GM21381 (cell line): ENCODE data around the gene SLC41A1.
A peak's percentile ranks its signal among the peaks of the same experiment; 100 is the strongest.

Experiments
- ATAC-seq: cut with Tn5 transposase; IDR thresholded peaks from one replicate; pipeline ENCODE4 v1.9.1; 2021; ENCODE audit warnings: mild to moderate bottlenecking, moderate library complexity; ENCODE audit not compliant: unreplicated experiment

Gene SLC41A1

GRCh38 chr1:205791568-205792180, 21.3 kb downstream of the SLC41A1 start:
- no peak for ATAC-seq

DNA sequence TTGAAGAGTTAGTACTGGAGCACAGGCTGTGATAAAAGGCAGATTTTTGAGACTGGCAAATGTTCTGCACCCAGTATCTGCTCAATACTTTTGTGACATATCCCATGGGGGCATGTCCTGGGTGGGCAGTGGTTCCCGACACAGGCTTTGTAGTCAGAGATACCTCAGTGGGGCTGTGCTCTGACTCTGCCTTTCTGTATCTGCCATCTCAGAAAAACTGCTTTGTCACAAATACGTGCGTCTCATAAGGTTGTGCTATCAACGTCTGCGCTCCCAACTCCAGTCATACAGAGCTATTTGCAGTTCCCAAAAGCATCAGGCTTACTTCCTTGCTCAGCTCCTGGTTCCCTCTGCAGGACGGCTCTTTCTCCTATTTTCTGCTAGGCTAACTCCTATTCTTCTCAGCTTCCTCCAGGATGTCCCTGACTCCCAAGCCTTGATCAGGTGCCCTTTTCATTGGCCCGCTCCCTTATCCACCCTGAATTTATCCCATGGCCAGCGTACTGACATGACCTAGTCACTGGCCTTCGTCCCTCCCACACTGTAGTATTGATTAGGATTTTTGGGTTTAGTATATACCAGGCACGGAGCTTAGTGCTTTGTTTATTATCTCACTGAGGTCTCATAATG, 25.6 kb downstream of the SLC41A1 start:
- no peak for ATAC-seq

GRCh38 chr1:205786601-205787000, 26.4 kb downstream of the SLC41A1 start:
- no peak for ATAC-seq

- ATAC-seq, result no peak
Observed at GRCh38 chr1:205785446-205785845, 27.6 kb downstream of the SLC41A1 start.

GRCh38 chr1:205783904-205784303, 29.1 kb downstream of the SLC41A1 start:
- no peak for ATAC-seq

- no peak for ATAC-seq
Observed at GRCh38 chr1:205783433-205783795, 29.6 kb downstream of the SLC41A1 start.

DNA sequence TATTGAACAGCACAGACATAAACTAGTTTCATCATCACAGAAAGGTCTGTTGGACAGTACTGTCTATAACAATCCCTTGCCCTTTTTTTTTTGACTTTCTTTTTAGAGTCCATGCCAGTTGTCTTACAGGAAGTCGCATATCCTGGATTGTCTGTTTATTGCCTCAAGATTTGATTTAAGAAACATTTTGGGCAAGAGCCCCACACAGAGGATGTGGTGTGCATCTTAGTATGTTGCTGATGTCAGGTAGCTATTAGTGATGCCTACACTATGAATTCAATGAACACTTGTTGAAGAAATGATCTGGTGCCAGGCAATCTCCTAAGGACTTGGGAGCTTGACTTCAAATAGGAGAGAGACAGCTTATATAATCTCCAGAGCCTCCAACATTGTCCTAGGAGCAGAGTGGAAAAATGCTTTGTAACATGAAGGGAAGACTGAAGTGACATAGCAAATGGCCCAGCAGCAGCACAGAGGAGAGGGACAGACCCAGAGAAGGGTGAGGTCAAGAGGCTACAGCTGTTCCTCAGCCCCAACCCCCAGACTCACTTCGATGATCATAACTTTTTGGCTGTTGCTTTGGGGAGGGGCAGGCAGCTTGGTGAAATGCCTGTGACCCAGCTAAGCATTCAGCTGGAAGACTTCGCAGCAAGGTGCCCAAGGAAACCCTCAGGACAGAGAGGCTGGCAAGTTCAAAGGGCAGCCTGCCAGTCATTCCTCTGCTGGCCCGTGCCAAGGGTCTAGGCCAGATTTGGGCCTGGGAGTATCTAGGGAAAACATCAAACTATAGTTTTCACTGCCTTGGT, 30.2 kb downstream of the SLC41A1 start:
- no peak for ATAC-seq

DNA sequence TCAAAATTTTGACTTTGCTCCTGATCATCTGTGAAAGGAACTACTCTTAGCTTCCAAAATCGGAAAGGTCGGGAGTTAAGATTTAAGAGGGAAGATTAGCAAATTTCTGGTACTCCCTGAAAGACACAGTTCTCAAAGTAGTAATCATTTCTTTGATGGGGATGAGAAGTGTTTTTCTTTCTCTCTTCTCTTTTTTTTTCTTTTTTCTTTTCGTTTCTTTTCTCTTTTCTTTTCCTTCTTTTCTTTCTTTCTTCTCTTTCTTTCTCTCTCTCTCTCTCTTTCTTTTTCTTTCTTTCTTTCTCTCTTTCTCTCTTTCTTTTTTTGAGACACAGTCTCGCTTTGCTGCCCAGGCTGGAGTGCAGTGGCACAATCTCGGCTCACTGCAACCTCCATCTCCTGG, 32.7 kb downstream of the SLC41A1 start:
- ATAC-seq, result no peak

- no peak for ATAC-seq
Observed at GRCh38 chr1:205777994-205778393, 35.0 kb downstream of the SLC41A1 start.

- no peak for ATAC-seq
Observed at GRCh38 chr1:205775717-205776056, 37.3 kb downstream of the SLC41A1 start.

GRCh38 chr1:205775015-205775716, 37.8 kb downstream of the SLC41A1 start, which contains the start of gene RAB29:
TSS of gene RAB29 (minus strand) at chr1:205775482. CDS start at chr1:205774956, 526 bp downstream.
- ATAC-seq, result peak; percentile 64

GRCh38 chr1:205774198-205775014, 38.6 kb downstream of the SLC41A1 start:
- ATAC-seq, result no peak

DNA sequence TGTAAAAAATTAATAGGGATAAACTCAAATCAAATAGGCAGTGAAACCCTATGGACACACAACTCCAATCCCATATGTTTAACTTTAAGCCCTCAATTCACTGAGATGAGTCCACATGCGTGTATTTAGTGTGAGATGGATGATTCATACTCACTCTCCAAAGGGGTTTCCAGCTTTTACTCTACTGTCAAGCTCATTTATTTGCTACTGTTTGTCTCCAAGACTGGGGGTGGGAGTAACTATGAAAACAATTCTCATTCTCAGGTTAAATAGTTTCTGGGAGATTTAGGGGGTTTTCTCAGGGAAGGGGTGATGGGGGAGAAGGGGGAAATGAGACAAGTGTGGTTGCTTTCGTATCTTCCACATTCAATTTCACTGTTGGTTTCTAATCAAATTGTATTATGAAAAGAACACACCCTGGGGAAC, 40.4 kb downstream of the SLC41A1 start:
- no peak for ATAC-seq

GRCh38 chr1:205770618-205771017, 42.4 kb downstream of the SLC41A1 start:
- ATAC-seq, result no peak

GRCh38 chr1:205769641-205770365, 43.2 kb downstream of the SLC41A1 start:
- no peak for ATAC-seq

GRCh38 chr1:205767248-205767647, 45.8 kb downstream of the SLC41A1 start:
- ATAC-seq, result no peak

GRCh38 chr1:205766570-205766969, 46.4 kb downstream of the SLC41A1 start:
- no peak for ATAC-seq

- no peak for ATAC-seq
Observed at GRCh38 chr1:205766038-205766437, 47.0 kb downstream of the SLC41A1 start.

- ATAC-seq, result no peak
Observed at GRCh38 chr1:205764578-205764977, 48.4 kb downstream of the SLC41A1 start.

GRCh38 chr1:205763980-205764379, 49.0 kb downstream of the SLC41A1 start:
- no peak for ATAC-seq
